Stimulated activated CD8-positive, alpha-beta memory T cell treated with anti-CD3 and anti-CD28 coated beads, Interleukin-4, amount 100 ng/mL, for 1 hour (primary cell): ENCODE data around the gene LRRC57.

ENCODE experiments used
- DNase-seq, 2 donors: peaks; one replicate each; pipeline ENCODE4 v3.0.0-alpha.2; 2020; ENCODE audit warnings: low read depth in 2 of 2, low spot score in 1 of 2

The LRRC57 gene

DNA sequence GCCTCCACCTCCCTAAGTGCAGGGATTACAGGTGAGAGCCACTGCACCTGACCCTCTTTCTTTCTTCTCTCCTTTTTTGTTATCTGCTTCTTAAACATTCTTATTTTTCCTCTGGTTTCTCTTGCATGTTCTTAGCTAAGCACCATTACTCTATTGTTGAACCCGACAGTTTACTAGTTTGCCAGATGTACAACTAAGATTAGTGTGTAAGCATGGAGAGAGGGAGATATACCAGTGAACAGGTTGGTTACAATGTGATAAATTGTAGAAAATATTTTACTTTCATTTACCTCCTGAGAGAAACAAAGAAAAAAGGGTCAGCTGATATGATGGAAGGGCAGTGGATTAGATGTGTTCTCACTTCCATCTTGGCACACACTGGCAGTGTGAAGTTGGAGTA, 5.0 kb upstream of the LRRC57 start:
- no peak for DNase-seq

DNA sequence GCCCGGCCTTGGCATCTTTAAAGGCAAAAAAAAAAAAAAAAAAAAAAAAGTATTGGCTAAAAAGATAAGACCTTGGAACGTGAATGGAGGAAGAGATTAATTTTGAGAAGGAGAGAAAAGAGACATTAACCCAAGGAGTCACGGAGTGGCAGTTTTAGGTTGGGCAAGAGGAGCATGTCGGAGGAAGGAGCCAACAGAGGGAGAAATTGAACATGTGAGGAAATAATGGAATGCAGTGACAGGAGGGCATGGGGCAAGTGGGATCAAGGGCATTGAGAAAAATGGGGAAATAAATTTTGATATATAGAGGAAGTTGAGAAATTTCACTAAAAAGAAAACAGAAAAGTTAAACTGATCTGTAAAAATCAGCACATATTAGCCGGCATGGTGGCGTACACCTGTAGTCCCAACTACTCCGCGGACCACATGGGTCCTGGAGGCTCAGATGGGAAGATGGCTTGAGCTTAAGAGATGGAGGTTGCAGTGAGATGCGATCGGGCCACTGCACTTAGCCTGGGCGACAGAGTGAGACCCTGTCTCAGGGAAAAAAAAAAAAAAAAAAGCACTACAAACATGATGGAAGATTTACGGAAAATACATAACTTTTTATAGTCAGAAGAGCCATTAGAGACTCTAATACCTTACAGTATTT, 1.3 kb upstream of the LRRC57 start:
- no peak for DNase-seq

DNA sequence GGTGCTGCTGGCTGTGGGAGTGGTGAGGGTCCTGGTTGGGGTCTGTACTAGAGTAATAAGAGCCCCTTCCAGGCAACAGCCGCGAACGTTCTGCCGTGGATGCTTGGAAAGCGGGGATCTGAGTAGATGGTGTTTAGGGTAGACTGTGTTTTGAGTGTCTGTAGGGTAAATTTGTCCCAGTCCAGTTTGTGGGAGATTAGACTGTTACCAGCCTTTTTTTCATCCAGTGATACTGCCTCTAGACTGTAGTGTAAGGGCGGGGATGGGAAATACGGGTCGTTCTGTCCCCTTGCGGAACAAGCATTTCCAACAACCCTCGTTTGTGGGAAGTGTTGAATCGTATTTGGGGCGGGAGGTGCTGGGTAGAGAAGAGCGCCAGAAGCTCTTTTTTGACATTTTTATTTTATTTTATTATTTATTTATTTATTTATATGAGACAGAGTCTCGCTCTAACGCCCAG, 469 bp upstream of the LRRC57 start:
- DNase-seq = no peak

DNA sequence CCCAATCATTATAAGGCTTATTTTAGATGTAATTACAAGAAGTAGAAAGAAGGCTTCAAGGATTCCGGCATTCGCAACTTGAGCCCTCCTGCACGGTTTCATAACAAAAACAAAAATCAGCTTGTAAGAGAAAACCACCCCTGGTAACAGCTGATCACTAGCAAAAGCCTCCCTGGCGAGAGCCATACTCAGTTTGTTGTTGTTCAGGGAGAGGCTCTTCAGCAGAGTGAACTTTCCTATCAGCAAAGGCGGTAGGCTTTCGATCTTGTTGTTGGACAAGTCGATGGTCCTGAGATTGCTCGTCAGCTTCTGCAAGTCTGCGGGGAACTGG, 710 bp downstream of the LRRC57 start:
- DNase-seq = no peak

DNA sequence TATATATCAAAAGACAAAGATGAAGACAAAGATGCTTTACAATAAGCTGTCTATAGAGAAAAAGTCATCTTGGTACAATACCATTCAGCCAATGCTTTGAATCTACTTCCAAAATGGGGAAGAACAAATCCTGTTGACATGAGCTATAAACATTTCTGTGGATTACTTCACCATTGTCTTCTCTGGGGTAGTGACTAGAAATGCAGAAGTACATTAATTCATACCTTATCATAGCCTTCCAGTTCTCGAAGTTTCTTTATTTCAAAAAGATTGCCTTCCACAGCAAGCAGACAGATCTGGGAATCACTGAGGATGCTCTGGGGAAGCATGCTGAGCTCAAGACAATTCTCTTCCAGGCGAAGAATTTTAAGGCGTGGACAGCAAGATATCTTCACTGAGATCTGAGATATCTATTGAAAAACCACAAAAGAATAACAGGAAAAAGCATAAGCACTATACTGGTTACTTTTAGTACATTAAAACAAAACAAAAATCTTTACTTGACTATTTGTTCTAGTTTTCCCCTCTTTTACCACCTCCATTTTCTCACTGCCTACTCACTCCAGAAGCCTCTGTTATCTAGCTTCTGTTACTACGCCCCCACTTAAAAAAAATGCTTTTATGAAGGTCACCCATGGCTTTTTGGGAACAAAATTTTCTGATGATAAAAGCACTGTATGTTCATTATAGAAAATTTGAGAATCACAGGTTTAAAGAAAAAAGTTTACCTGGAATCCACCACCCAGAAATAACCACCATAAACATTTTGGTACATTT, 3.6 kb downstream of the LRRC57 start:
- no peak for DNase-seq

DNA sequence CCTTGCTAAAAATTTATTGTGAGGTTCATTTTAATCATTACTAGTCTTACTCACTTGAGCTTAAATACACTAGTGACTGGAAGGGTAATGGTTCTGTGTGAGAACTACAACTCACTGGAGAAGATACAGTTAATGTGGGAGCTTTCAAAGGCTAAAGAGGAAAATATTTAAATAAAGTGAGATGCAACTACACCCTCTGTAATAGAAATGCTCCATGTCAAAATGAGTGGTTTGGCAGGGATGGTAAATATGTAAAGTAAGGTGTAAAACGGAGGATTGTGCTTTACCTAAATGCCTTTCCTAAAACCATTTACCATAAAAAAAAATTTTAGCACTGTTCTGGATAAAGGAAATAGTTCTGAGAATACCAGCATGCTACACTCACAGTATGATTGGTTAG, 15.3 kb downstream of the LRRC57 start:
- no peak for DNase-seq

DNA sequence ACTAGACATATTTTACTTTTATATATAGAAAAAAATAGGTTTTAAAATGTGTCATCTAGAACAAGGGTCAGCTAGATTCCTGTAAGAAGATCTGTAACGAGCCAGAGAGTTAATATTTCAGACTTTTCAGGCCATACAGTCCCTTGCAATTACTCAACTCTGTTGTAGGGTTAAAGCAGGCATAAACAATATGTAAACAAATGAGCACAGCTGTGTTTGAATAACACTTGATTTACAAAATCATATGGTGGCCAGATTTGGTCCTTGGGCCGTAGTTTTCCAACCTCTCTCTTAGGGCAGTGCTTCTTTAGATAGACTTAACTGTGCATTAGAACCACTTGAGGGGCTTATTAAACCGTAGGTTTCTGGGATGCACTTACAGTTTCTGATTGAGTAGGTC, 19.6 kb downstream of the LRRC57 start:
- no peak for DNase-seq

DNA sequence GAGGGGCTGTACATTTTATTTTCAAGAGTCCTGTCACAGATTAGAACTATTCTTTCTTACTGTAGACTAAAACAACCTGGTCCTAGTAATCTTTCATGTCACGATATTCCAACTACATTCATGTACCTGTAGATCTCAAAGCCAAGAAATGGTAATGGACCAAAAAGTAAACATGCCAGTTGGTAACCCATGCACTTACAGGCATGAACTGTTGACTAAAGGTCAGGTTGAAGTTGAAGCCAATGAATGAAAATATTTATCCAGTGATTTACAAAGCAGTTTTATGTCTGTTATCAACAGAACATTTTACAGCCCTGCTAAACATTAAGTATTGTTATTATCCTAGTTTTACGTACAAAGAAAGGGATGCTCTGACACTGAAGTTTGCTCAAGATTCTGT, 25.3 kb downstream of the LRRC57 start:
- DNase-seq = no peak

DNA sequence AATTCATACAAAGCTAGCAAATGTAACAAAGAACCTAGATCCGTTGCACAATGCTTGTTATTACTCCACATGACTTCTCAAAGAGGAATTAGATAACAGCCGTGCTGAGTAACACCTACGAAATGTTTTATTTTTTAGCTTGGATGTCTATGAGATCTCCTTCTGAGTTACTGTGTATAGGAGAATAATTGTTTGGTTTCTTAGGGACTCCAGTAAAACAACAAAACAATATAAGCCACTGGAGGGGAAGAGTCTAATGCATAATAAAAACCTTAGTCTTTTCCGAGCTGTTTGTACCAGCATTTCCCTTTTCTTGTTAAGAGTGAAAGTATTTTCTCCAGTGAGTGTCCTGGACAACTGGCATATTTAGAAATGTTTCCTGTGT, 37.6 kb downstream of the LRRC57 start:
- DNase-seq = no peak

DNA sequence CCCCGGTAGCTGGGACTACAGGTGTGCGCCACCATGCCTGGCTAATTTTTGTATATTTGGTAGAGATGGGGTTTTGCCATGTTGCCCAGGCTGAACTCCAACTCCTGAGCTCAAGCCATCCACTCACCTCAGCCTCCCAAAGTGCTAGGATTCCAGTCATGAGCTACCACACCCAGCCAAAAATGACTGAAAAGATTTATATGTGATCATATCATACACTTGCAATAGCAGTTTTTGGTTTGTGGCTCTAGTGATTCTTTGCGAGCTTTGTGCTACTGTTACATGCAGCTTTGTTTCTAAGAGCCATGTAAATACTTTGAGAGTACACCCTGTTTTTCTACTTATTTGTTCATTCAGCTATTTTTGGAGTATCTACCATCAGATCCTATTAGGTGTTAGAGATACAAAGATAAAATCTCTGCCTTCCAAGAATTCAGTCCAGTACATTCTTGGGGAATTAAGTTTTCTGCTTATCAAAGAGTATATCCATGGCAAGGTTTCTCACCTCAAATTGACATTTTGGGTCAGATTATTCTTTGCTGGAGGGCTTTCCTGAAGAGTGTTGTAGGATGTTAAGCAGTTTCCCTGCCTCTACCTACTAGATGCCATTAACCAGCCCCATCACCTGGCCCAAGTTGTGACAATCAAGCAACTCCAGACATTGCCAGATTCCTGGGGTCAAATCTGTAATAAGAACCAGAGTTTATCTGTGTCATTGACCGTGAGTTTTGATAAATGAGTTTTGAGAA, 38.2 kb downstream of the LRRC57 start:
- no peak for DNase-seq

DNA sequence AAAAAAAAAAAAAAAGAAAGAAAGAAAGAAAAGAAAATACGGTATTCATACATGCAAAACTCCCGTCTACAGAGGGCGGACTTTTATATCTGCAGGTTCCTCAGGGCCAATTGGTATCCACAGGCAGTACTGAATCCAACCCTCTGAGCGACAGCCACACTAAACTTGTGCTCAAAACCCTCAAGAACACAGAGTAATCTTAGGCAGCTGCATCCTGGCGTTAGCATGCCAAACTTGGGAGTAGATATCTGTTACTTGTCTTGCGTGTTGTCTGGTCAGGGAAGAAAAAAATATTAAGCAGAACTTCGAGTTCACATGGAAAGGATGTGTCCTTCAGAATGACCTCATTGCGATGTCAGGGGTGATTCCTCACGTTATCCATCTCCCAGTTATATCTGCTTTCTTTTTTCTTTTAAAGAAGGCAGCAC, 40.3 kb downstream of the LRRC57 start:
- no peak for DNase-seq

DNA sequence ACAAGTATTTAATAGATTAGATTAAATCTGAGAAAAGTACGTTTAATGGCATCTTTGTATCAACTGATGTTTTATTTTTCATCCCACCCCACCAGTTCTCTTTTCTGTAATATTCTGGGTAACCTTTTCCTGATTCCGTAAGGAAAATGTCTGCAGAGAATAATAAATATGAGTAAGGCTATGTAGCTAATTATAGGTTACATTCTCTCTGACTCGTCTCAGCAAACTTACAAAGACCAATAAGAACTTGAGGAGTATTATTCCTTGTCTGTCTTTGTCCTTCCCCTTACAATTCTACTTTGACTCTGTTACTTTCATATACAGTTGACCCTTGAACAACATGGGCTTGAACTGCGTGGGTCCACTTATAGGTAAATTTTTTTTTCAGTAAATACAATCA, 41.1 kb downstream of the LRRC57 start:
- DNase-seq = no peak

DNA sequence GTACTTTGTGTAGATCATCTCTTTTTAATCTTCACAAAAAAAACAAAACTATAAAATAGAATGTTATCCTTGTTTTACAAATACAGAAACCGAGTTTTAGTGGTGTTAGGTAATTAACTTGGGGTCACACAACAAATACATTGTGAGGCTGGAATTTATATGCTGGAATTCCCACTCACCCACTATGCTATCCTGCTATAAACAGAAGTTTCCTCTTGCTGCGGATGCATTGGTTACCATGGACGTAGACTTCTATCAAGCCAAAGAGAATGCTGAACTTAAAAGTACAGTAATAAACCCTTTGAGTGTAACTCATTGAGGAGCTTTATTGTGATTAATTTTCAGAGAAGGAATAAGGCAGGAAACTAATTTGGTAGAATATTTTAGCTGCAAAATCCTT, 44.0 kb downstream of the LRRC57 start:
- no peak for DNase-seq

DNA sequence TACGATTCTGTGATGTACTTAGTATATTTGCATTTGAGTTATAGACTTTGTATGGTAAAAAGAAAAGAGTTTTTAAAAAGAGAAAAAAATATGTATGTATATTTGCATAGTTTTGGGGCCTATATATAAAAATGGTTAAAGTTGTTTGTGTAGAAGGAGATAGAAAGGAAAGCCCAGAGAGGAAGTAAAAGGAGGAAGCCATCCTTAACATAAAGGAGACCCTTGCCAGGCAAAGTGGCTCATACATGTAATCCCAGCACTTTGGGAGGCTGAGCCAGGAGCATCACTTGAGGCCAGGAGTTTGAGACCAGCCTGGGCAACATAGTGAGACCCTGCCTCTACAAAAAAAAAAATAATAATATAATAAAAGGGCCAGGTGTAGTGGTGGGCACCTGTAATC, 44.8 kb downstream of the LRRC57 start:
- no peak for DNase-seq

DNA sequence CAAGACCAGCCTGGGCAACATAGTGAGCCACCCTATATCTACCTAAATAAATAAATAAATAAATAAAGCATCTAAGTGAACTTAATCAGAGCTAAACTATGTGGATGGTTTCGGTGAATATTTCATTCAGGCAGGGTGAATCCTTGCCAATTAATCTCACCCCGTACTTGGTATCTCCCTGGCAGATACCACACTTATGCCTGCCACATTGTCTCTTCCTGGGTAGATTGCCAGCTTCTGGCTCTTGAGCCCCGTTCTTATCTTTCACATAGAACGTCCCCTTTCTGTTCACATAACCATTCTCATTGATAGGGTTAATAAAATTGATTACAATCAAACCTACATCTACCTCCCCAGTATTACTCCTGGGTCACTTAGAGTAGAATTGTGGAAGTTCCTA, 46.1 kb downstream of the LRRC57 start:
- no peak for DNase-seq

DNA sequence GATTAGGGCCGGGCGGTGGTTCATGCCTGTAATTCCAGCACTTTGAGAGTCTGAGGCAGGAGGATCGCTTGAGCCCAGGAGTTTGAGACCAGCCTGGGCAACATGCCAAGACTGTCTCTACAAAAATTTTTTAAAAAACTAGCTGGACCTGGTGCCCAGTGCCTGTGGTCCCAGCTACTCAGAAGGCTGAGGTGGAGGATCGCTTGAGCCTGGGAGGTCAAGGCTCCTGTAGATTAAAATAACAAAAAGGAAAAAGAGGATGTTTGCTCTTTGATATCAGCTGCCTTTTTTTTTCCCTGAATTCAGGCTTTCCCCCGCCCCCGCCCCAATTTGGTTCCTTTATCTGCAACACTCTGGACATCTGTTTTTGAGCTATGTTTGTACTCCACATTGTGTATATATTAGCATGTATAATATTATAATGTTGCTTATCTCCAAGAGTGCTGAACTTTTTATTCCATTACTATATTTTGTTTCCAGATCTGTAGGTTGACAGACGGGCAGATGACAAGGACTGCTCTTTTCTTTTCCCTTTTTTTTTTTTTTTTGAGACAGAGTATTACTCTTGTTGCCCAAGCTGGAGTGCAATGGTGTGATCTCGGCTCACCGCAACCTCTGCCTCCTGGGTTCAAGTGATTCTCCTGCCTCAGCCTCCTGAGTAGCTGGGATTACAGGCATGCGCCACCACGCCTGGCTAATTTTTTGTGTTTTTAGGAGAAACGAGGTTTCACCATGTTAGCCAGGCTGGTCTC, 48.6 kb downstream of the LRRC57 start:
- no peak for DNase-seq

DNA sequence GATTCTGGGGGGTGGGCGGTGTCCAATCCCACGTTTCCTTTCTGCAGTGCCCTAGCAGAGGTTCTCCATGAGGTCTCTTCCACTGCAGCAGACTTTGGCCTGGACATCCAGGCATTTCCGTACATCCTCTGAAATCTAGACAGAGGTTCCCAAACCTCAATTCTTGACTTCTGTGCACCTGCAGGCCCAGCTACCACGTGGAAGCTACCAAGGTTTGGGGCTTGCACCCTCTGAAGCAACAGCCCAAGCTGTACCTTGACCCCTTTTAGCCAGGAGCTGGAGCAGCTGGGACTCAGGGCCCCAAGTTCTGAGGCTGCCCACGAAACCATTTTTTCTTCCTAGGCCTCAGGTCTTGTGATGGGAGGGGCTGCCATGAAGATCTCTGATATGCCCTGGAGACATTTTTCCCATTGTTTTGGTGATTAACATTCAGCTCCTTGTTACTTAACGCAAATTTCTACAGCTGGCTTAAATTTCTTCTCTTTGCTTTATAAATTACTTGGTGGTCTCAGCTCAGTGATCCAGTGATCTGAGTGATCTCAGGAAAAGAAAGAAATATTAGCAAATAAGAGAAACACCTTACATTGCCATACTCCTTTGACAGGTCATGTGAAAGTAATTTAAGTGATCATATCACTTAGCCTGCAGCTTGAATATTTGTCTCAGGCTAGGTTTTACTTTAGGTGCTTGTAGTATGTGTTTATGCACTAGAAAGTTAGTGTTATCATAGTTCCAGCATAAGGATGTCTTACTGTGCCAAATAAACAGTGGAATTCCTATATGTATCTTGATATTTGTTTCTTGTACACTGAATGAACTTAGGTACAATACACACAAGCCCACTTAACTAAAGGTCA, 50.2 kb downstream of the LRRC57 start:
- no peak for DNase-seq

DNA sequence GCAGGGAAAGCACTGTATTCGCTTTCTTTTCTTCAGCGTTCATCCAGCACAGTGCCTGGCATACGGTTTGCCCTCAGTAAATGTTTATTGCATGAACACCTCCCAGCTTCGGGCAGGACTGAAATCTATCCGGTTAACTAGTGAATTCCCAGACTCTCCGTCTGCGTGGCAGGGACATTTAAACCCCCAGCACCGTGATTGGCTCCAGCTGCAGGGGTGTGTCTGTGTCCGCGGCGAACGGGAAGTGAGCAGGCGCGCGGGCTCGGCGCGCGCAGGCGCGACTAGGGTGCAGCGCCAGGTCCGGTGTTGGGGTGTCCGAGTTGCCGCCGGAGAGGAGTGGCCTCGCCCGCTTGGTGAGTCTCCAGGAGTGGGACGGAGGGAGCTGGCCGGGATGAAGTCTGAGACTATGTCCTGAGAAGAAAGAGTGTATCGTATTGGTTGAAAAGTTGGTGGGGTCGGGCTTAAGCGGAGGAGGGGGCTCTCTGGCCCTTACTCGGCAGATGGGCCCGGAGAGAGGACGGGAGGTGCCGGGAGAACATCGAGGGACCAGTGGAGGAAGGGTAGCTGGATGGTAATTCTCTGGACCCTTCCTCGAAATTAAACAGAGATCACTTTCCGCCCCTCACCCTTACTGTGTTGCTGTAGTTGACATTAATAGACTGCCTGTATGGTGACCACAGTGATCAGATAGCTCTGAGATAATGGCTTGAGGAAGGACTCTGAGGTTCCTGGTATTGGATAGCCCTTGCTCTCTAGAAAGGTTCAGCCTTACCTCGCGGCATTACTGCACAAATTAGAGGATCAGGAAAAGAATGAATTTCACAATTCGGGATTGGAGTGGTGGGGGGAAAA, 53.0 kb downstream of the LRRC57 start, which contains the start of gene SNAP23:
Gene SNAP23 (plus strand): TSS at position 274 of the 852 bp plus-strand sequence. CDS start 16,213 bp downstream, outside the sequence.
- peak; percentile 48 to 66 for DNase-seq

DNA sequence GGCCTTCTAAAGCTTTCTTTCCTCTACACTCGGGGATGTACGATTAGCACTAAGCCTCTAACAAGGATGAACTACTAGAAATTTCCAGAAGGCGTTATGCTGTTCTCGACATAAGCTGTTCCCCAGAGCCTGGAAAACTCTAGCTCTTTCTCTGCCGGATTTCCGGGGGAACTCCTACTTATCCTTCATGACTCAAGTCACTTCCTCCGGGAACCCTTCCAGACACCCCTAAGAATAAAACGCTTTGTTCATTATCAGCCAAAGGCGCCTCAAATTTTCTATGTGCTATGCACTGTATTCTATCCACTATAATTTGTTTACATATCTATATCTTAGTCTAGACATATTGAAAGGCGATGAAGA, 53.6 kb downstream of the LRRC57 start:
- DNase-seq = peak in 1 of 2 donors; percentile 11

DNA sequence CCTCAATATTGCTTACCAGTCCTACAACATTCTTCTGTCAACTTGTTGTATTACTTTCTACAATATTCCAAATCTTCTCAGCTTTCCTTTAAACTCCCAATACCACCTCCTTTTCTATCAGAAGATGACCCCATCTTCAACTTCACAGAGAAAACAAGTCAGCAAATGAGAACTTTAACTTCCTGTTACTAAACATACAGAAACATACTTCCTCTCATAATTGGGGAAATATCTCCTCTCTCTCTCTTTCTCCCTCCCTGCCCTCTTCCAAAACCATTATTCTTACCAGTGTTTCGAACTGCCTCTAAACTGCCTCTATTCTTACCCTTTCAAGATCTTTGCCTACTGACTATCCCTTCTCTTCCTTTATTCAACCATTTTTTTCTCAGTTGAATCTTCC, 54.9 kb downstream of the LRRC57 start:
- no peak for DNase-seq
